Measurements from ENCODE around the gene FOXP2.

DNA sequence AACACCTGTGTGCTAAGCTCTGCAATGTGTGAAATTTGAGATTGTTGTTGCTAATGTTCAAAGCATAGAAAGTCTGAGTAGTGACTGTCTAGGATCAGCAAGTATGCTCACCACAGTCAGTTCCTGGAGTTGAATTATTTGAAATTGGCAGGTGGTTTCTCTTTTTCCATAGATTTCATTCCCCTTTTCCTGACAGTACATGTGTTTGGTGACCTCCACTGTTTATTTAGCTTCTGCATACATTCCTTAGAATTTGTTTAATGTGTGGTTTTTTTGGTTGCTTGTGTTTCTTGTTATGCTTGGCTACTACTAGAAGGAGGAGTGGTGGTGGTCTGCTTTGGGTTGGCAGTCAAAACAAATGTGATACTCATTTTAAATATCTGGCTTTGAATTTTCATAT is 52.3 kb downstream of the FOXP2 start:
- TF ChIP-seq ZNF44 (CRISPR knock-in tag; IDR thresholded peaks at IDR 0.05) (no peak), JUND (CRISPR knock-in tag; IDR thresholded peaks at IDR 0.05) (no peak), RAD51 (IDR thresholded peaks at IDR 0.05; ENCODE audit: borderline replicate concordance) (no peak), ASH2L (IDR thresholded peaks at IDR 0.05; ENCODE audit: insufficient read length, low read depth, low read length) (no peak), GABPB1 (CRISPR knock-in tag; IDR thresholded peaks at IDR 0.05) (no peak), KDM5B (CRISPR knock-in tag; IDR thresholded peaks at IDR 0.05; ENCODE audit: borderline replicate concordance) (no peak), ZNF121 (CRISPR knock-in tag; IDR thresholded peaks at IDR 0.05) (no peak), ZNF550 (CRISPR knock-in tag; IDR thresholded peaks at IDR 0.05; ENCODE audit: borderline replicate concordance) (no peak), MAFF (IDR thresholded peaks at IDR 0.05; ENCODE audit: low read depth, low read length) (no peak)
- TF ChIP-seq, protein P1, sequence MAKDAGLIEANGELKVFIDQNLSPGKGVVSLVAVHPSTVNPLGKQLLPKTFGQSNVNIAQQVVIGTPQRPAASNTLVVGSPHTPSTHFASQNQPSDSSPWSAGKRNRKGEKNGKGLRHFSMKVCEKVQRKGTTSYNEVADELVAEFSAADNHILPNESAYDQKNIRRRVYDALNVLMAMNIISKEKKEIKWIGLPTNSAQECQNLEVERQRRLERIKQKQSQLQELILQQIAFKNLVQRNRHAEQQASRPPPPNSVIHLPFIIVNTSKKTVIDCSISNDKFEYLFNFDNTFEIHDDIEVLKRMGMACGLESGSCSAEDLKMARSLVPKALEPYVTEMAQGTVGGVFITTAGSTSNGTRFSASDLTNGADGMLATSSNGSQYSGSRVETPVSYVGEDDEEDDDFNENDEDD (CRISPR knock-in tag; IDR thresholded peaks at IDR 0.05; ENCODE audit: borderline replicate concordance): no peak
- TF ChIP-seq, protein P2, sequence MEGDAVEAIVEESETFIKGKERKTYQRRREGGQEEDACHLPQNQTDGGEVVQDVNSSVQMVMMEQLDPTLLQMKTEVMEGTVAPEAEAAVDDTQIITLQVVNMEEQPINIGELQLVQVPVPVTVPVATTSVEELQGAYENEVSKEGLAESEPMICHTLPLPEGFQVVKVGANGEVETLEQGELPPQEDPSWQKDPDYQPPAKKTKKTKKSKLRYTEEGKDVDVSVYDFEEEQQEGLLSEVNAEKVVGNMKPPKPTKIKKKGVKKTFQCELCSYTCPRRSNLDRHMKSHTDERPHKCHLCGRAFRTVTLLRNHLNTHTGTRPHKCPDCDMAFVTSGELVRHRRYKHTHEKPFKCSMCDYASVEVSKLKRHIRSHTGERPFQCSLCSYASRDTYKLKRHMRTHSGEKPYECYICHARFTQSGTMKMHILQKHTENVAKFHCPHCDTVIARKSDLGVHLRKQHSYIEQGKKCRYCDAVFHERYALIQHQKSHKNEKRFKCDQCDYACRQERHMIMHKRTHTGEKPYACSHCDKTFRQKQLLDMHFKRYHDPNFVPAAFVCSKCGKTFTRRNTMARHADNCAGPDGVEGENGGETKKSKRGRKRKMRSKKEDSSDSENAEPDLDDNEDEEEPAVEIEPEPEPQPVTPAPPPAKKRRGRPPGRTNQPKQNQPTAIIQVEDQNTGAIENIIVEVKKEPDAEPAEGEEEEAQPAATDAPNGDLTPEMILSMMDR (CRISPR knock-in tag; IDR thresholded peaks at IDR 0.05): no peak
- TF ChIP-seq, protein P3, sequence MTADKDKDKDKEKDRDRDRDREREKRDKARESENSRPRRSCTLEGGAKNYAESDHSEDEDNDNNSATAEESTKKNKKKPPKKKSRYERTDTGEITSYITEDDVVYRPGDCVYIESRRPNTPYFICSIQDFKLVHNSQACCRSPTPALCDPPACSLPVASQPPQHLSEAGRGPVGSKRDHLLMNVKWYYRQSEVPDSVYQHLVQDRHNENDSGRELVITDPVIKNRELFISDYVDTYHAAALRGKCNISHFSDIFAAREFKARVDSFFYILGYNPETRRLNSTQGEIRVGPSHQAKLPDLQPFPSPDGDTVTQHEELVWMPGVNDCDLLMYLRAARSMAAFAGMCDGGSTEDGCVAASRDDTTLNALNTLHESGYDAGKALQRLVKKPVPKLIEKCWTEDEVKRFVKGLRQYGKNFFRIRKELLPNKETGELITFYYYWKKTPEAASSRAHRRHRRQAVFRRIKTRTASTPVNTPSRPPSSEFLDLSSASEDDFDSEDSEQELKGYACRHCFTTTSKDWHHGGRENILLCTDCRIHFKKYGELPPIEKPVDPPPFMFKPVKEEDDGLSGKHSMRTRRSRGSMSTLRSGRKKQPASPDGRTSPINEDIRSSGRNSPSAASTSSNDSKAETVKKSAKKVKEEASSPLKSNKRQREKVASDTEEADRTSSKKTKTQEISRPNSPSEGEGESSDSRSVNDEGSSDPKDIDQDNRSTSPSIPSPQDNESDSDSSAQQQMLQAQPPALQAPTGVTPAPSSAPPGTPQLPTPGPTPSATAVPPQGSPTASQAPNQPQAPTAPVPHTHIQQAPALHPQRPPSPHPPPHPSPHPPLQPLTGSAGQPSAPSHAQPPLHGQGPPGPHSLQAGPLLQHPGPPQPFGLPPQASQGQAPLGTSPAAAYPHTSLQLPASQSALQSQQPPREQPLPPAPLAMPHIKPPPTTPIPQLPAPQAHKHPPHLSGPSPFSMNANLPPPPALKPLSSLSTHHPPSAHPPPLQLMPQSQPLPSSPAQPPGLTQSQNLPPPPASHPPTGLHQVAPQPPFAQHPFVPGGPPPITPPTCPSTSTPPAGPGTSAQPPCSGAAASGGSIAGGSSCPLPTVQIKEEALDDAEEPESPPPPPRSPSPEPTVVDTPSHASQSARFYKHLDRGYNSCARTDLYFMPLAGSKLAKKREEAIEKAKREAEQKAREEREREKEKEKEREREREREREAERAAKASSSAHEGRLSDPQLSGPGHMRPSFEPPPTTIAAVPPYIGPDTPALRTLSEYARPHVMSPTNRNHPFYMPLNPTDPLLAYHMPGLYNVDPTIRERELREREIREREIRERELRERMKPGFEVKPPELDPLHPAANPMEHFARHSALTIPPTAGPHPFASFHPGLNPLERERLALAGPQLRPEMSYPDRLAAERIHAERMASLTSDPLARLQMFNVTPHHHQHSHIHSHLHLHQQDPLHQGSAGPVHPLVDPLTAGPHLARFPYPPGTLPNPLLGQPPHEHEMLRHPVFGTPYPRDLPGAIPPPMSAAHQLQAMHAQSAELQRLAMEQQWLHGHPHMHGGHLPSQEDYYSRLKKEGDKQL (CRISPR knock-in tag; IDR thresholded peaks at IDR 0.05; ENCODE audit: low read depth): no peak
- TF ChIP-seq, protein P4, sequence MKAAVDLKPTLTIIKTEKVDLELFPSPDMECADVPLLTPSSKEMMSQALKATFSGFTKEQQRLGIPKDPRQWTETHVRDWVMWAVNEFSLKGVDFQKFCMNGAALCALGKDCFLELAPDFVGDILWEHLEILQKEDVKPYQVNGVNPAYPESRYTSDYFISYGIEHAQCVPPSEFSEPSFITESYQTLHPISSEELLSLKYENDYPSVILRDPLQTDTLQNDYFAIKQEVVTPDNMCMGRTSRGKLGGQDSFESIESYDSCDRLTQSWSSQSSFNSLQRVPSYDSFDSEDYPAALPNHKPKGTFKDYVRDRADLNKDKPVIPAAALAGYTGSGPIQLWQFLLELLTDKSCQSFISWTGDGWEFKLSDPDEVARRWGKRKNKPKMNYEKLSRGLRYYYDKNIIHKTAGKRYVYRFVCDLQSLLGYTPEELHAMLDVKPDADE (CRISPR knock-in tag; IDR thresholded peaks at IDR 0.05): no peak
